KG1 (cell line): ENCODE measurements around the gene MRPS2.
"Not testable (repeated sequence)": the region's sequence is repeated elsewhere in the genome, so short reads cannot be mapped to it uniquely, and the experiment has no call there.

Experiments
- DNase-seq: peaks from one replicate; lab custom pipeline; 2025; lab: John Stamatoyannopoulos, UW

The MRPS2 gene

DNA sequence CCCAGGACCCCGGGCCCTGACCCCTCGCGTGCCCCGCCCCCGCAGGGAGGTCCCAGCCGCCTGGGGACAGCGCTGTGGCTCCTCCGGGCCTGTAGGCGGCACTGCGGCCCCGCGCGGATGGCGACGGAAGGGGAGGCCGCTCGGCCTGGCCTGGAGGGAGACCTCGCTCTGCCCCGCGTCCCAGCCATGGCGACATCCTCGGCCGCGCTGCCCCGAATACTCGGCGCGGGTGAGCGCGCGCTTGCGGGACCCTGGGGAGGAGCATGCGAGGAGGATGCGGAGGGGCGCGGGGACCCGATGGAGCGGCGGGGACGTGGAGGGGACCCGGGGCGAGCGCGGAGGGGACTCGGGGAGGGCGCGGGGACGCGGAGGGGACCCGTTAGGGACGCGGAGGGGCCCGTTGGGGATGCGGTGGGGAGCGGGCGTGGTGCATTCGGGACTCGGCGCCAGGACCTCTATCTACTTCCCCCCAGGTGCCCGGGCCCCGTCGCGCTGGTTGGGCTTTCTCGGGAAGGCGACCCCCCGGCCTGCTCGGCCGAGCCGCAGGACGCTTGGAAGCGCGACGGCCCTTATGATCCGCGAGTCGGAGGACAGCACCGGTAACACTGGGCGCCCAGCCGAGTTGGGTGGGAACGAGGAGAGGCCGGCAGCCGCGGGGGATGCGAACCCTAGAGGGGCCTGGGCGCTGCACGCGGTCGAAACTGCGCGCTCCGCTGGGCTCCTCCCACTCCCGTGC is at the start of gene MRPS2:
Gene MRPS2 (plus strand): TSS at position 158 of the 736 bp plus-strand sequence. CDS start 29 bp downstream, at position 187.
- peak; percentile 59 for DNase-seq

DNA sequence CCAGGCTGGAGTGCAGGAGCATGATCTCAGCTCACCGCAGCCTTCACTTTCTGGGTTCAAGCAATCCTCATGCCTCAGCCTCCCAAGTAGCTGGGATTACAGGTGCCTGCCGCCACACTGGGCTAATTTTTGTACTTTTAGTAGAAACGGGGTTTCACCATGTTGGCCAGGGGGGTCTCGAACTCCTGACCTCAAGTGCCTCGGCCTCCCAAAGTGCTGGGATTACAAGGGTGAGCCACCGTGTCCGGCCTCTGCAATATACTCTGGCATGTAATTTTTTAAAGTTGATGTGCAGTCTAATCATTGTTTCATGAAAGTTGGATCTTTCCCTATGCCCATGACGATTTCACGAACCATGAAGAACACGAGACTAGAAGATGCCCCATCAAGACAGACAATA is 49.5 kb upstream of the MRPS2 start:
- DNase-seq = no peak

DNA sequence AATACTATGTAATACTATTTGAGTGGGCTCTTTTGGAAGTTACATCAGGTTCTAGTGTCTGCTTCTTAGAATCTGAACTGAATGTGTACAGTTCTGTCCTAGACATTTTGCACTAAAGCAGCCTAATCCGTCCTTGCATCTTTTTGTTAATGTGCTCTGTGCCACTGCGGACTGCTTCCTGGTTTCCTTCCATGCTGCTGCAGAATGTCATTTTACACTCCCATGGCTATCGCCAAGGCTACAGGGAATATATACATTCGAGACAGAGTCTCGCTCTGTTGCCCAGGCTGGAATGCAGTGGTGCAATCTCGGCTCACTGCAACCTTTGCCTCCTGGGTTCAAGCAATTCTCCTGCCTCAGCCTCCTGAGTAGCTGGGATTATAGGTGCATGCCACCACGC is 48.6 kb upstream of the MRPS2 start:
- DNase-seq = not testable (repeated sequence)

DNA sequence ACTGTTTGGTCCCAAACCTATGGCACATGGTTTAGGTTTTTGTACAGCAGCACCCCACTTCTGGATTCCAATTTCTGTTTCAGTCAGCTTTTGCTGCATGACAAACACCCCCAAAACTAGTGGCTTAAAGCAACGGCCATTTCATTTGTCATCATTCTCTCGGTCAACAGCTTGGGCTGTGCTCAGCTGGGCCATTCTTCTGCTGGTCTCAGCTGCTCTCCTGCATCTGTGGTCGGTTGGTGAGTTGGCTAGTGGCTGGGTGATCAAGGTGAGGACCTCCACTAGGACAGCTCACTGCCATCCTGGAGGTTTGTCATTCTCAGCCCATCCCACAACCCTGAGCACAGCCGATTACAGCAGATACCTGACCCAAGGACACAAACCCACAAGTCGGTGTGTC is 45.7 kb upstream of the MRPS2 start:
- no peak for DNase-seq

DNA sequence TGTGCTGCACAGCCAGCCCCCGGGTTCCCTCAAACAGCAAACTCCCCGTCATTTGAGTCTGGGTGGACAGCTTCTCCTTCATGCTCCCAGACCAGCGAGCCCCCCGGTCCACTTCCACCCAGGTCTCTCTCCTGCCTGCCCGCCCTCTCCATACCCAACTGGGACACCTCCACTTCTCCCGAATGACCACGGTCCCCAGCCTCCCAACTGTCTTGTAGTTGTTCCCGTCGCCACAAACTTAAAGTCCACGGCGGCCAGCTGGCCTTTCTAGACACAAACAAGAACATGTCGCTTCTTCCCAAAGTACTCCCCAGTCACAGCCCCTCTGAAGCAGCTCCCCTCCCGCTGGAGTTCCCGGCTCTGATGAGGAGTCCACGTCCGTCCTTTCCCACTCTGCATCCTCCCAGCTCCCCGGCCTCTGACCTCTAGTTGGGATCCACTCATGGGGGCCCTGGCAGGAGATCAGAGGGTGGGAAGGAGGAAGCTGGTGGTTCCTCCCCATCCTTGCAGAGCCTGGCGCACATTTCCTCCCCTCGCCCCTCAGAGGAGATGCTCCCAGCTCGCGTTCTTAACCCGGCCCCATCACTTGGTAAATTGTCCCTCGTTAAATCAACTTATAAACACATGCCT is 45.0 kb upstream of the MRPS2 start:
- no peak for DNase-seq

DNA sequence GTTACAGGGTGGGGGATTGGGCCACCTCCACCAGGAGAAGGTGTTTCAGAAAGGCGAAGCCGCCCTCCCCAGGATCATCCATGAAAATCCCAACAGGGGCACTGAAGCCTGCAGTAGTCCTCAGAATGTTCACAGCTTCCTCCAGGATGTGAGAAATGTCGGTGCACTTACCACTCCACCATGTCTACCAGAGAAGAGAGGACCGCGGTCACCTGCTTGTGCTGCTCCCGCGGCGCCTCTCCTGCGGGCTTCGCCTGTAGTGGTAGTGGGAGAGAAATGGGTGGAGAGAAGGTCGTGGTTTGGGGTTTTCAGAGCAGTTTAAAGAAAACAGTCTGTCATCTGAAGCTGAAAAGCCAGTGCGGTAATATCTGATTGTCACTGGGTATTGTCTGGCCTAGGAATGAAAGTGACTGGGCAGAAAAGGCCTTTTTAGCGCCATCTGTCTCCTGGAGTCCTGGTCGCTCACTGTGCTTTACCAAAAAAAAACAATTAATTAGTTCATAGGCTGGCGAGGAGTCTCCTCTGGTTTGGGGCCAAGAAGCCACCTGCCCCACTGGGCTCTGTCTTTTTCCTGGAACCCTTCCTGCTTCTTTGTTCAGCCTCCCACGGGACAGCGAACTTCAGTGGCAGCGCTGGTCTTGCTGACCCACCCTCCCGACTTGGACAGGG is 43.9 kb upstream of the MRPS2 start:
- DNase-seq = no peak

DNA sequence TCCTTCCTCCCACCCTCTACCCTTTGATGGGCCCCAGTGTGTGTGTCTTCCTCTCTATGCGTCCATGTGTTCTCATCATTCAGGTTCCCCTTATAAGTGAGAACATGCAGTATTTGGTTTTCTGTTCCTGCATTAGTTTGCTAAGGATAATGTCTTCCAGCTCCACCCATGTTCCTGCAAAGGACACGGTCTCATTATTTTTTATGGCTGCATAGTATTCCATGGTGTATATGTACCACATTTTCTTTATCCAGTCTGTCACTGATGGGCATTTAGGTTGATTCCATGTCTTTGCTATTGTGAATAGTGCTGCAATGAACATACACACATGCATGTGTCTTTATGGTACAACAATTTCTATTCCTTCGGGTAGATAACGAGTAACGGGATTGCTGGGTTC is 42.0 kb upstream of the MRPS2 start:
- DNase-seq = not testable (repeated sequence)

DNA sequence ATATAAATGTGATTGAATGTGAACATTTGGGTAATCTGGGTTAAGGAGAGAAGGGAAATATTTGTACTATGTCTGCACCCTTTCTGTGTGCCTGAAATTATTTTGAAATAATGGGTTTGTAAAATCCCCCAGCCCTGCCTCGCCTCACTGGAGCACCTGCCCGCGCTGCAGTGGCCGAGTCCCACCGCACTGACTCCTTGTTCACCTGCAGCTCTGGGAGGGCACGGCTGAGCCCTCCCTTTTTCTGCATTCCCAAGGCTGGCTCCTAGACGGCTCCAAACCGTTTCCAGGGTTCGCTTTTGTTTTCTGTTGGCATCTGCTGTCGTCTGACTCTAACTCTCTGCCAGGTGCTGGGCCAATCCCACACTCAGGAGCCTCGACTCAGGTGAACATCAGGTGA is 38.5 kb upstream of the MRPS2 start:
- no peak for DNase-seq

DNA sequence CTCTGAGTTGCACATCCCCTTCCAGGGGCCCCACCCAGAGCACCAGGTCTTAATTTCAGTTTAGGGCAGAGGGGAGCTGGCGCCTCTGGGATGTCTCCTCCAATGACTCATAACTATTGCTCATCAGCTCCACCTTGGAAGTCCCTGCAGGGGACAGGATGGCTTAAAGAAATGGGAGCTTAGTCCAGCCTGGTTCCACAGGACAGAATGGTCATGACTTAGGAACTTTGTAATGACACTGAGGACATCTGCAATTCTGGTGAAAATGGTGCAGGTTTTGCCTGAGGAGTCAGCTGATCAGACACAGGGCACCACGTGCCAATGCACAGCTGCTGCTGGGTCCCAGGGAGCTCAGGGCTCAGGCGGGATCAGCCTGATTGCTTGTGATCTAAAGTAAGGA is 37.3 kb upstream of the MRPS2 start:
- DNase-seq = no peak

DNA sequence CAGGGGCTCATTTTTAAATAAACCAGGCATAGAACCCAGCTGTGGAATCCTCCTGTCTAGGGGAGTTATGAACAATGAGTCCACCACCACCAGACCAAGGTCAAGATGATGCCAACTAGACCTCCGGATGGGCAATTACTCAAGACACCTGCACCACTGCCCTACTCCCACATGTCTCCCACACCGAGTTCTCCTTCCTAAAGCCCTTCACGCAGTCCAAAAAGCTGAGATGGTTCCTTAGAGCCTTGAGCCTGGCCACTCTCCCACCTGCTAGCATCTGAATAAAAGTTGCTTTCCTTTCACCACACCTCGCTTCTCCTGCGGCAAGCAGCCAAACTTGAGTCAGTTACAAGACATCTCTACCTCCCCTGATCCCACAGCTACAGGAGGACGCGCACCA is 36.3 kb upstream of the MRPS2 start:
- no peak for DNase-seq

DNA sequence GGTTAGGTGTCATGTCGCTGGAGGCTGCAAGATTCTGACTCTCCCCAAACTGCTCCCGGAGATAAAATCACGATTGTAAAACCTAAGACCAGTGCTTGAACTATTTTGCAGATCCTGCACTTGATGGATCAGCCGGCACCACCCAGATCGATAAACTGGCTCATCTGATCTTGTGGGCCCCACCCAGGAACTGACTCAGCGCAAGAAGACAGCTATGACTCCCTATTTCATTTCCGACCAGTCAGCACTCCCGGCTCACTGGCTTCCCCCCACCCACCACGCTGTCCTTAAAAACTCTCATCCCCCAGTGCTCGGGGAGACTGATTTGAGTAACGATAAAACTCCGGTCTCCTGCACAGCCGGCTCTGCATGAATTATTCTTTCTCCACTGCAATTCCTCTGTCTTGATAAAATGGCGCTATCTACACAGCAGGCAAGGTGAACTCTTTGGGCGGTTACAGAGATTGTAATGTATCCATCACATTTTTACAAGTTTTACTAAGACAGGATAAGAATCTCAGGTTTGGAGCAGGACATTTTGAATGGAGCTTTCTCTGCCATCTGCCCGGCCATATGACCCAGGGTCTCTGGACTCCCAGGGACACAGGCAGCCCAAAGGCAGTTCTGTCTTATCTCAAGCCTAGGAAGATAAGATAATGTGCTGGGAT is 31.5 kb upstream of the MRPS2 start:
- DNase-seq = no peak

DNA sequence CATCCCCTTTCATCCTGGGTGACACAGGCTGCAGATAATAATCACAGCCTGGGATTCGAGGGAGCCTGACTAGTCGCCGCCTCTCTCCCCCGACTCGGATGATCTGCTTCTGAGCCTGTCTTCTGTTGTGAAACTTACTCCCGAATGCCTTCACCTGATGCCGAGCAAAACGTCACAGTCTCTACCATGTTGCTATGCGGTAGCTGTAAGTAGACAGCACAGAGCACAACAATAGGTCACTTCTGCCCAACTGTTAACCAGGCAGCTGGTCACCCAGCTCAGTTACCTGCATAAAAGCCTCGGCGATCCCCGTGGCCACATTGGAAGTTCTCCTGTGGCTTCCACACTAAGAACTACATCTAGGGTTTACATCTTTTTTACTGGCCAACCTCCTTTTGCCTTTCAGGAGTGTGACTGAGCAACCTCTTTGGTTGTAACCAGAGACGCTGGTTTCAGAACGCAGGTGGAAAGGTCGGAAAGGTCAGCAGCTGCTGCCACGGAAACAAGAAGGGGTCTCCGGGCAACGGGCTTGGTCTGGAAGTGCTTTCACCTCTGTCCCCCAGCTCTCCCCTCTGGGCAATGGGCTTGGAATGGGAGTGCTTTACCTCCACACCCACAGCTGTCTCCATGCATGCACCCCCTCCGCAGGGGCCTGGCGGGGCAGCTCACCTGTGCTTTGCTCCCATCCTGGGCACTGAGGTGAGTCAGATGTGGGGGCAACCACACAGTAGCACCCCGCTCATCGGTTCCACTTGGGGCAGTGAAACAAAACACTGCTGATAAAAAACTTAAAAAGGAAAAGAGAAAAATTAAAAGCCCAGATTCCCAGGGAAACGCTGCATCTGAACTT is 28.5 kb upstream of the MRPS2 start:
- no peak for DNase-seq

DNA sequence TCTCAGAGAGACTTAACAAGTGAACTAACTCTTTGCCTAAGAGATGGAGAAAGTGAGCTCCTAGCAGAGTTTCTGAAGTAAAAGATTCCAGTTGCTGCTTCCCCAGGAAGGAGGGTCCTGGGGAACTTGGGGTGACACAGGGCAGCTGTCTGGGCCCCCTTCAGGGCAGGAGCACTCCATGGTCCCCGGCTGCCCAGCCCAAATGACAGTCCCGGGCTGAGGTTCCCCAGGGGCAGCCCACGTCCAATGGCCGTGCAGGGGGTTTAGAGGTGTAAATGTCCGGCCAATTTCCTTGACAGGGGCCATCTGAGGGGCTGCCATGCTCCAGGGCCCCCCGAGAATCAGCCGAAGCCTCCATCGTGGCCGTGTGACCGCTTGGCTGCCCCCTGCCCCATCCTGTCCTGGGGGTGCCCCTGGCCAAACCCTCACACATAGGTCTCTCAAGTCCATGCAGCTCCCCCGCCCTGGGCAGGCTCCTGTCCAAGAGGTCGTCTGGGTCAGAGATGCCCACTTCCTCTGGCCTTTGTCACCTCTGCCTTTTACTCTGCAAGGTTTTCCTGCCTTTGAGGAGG is 26.4 kb upstream of the MRPS2 start:
- DNase-seq = no peak

DNA sequence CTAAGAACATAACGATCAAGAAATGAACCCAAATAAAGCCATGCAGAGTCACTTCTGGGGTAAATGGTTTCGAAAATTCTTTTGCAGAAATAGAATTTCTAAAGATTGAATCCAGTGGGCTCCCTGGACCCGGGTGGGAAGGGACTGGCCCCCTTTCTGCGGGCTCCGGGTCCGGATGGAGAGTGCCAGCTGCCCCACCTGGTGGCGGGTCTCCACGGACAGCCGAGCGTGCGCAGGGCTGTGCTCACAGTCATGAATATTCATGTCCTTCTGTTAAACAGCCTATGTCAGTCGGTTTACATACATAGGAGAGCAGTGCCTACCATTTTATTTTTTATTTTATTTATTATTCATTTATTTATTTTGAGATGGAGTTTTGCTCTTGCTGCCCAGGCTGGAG is 25.6 kb upstream of the MRPS2 start:
- DNase-seq = no peak

DNA sequence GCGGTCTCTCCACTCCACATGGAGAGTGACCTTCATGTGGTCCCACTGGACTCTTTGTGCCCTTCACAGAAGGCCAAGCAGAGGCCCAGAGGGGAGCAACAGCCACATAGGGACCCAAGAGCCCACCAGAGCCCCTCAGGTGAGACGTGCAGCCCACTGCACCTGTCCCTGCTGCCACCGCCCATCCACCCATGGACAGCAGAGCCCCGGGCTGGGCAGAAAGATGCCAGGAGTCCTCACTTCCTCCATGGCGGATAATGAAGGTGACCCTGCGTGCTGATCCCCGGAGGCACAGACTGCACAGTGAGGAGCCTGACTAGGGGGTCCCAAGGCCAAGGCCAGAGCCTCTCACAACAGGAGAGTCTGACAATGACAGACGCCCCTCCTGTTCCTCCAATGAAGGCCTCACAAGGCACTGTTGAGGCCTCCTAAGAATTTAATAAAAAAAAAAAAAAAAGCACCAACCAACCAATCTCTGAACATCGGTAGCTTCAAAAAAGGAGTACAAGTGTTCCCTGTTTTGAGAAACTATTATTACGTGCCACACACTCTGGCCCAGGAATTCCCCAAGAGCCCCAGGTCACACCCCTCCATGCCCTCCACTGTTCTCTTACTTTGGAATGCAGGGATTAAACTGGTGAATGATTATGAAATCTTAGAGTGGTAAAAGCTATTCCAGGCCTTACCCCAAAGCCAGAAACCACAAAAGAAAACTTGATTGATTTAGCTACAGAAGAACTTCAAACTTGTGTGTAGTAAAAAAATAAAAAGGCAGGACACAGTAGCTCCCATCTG is 23.7 kb upstream of the MRPS2 start:
- DNase-seq = no peak

DNA sequence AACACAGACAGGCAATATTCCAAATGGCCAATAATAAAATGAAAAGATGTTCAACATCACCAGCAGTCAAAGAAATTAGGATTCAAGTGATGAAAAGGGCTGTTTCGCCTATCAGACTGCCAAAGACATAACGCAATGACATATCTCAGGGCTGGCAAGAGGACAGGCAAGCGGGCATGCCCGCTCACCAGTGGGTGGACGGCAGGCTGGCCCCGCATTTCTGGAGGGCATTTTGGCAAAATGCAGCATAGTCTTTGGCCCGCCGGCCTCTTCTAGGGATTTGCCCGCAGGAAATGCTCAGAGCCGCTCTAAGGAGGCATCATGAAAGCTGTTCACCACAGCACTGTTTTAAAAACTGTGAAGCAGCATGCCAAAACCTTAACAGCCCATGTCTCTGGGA is 22.3 kb upstream of the MRPS2 start:
- no peak for DNase-seq

DNA sequence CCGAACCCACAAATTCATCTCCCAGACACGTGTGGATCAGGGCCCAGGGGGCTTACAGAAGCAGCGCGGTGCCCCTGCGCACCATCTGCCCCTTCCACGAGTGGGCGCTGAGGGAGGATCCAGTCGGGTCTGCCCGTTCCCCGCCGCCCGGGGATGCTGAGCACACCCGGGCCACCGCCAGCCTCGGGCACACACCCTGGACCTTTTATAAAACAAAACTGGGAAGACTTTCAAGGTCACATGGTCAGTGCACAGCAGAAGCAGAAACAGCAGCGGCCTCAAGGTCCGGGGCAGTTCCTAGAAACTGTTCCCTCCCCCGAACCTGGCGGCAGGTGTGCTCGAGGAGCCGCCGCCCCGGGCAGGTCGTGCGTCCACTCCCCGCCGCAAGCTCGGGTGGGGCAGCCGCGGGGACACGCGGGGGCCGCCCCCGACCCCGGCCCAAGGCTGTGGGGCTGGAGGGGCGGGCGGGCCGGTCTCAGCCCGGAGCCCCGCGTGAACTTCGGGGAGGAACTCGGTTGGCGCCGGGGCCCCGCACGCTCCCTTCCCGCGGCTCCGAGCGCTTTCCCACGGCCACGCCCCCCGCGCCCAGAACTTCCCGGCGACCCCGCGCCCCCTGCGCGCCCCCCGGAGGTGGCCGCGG is 21.5 kb upstream of the MRPS2 start:
- no peak for DNase-seq

DNA sequence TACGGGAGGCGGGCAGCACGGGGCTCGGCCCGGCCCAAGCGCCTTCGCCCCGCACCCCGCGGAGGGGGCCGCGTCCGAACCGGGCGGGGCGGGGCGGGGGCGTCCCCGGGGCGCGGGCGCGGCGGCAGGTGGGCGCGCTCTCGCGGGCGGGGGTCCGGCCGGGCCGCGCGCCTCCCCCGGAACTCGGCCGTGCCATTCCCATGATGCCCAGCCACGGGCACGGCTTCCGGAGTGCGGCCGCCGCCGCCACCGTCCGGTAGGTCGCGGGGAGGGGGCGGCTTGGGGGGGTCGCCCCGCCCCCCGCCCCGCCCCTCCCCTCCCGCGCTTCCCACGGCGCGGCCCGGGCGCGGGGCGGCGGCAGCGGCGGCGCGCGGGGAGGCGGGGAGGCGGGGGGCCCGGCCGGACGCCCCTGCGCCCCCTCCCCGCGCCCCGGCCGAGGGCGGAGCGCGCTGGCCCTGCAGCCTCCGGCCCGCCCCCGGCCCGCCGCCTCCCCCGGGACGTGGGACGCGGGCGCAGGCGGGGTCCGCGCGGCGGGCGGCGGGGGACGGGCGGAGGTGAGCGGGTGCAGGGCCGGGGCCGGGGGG is 20.9 kb upstream of the MRPS2 start, which contains the start of gene PPP1R26:
Gene PPP1R26 (plus strand): TSS at position 314 of the 584 bp plus-strand sequence. CDS start 4,729 bp downstream, outside the sequence.
- no peak for DNase-seq

DNA sequence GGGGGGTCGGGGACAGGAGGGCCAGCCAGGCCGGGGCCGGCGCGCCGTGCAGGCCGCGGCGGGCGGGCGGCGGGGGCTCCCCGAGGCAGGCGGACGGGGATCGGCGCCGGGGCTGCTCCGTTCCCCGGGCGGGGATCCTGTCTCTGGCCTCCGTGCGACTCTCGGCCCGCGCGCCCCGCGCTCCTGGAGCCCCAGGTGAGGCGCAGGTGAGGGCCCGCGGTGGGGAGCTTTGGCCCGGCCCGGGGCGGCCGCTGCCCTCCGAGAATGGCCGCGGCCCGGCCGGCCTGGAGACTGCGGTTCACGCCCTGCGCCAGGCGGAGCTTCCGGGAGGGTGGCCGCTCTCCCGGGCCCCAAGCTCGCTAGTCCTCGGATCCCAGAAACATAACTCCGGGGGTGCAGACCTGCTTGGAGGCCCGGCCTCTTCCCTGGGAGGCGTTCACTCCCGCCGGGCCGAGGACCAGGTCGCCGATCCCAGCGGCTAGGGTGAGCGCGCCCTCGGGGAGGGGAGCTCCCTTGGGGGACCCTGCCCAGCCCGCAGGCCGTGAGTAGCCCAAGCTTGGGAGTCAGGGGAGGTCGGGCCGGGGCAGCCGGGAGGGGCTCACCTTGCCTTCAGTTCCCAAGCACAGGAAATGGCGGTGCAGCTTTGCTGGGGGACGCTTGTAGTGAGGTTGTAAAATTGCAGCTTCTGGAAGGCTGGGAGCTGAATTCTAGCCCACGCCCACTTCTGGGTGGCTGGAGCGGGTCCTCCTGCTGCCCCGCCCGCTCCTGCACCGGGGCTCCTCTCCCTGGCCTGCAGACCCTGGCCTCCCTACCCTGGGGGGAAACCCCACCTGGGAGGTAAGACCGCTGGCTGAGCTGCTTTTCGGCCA is 20.2 kb upstream of the MRPS2 start:
- DNase-seq = no peak
